K562 (cell line): ENCODE results near the gene ENSA. TPM values are rescaled to one million over a fixed set of nuclear protein-coding genes. Genes with fewer than 3 reads are reported as not detected.

Experiments used
- BRF2 ChIP-seq: IDR thresholded peaks from 3 replicates; pipeline ENCODE4 v1.6.1; 2011; ENCODE audit warnings: borderline replicate concordance, mild to moderate bottlenecking; ENCODE audit not compliant: insufficient read length, insufficient read depth
- CREB1 ChIP-seq, 2 experiments: sonication (generic) in 1 of 2; formaldehyde crosslinking in 1 of 2; IDR thresholded peaks; 2 replicates each; pipeline versions ENCODE4 v1.6.1 to v1.8.0; 2012 to 2022; ENCODE audit warnings: inconsistent platforms in 1 of 2, mild to moderate bottlenecking in 1 of 2, missing genetic modification reagents in 1 of 2, moderate library complexity in 1 of 2
- EP400 ChIP-seq: fragments of 450-650 bp; IDR thresholded peaks from 2 replicates; pipeline ENCODE4 v1.6.1; 2017; ENCODE audit warnings: antibody characterized with exemption, mild to moderate bottlenecking, moderate library complexity
- FOSL1 ChIP-seq: fragments of 200-800 bp; sonication (Bioruptor generic); conservative IDR thresholded peaks from 2 replicates; pipeline ENCODE4 v1.6.1; 2016; ENCODE audit warnings: missing genetic modification characterization, missing compliant biosample characterization
- FOXJ2 ChIP-seq: fragments of 200-800 bp; sonication (Bioruptor generic); IDR thresholded peaks from 2 replicates; pipeline ENCODE4 v1.6.1; 2016; ENCODE audit warnings: missing genetic modification characterization, missing compliant biosample characterization
- IRF2 ChIP-seq: sonication (generic); formaldehyde crosslinking; IDR thresholded peaks from 2 replicates; pipeline ENCODE4 v1.8.1; 2022; ENCODE audit warnings: mild to moderate bottlenecking, missing genetic modification reagents
- NFRKB ChIP-seq: fragments of 450-650 bp; IDR thresholded peaks from 2 replicates; pipeline ENCODE4 v1.6.1; 2016; ENCODE audit warnings: low read depth
- PHF8 ChIP-seq: fragments of 200-600 bp; sonication (generic); IDR thresholded peaks from 2 replicates; pipeline ENCODE4 v1.6.1; 2012; ENCODE audit warnings: mixed run types, mild to moderate bottlenecking, inconsistent platforms, low read length, moderate library complexity, borderline replicate concordance
- POLR2AphosphoS2 ChIP-seq: IDR thresholded peaks from 2 replicates; pipeline ENCODE4 v1.6.1; 2012; ENCODE audit warnings: low read length, improper control_type of control experiment
- RCOR1 ChIP-seq, 2 experiments: IDR thresholded peaks; 2 replicates each; pipeline ENCODE4 v1.6.1; 2012; ENCODE audit warnings: low read depth in 2 of 2, low read length in 2 of 2, borderline replicate concordance in 1 of 2, improper control_type of control experiment in 1 of 2
- SMARCE1 ChIP-seq: fragments of 450-650 bp; IDR thresholded peaks from 2 replicates; pipeline ENCODE4 v1.7.1; 2016; ENCODE audit warnings: mild to moderate bottlenecking
- TBP ChIP-seq: optimal IDR thresholded peaks from 2 replicates; pipeline ENCODE3; 2011; ENCODE audit warnings: low read depth, low read length, improper control_type of control experiment
- ZBTB12 ChIP-seq: fragments of 250-450 bp; sonication (Bioruptor Pico); IDR thresholded peaks from 2 replicates; pipeline ENCODE4 v1.4.0; 2020
- ZBTB7A ChIP-seq: IDR thresholded peaks from 2 replicates; pipeline ENCODE4 v1.6.1; 2011; ENCODE audit warnings: low read depth, mild to moderate bottlenecking, low read length, moderate library complexity, borderline replicate concordance; ENCODE audit not compliant: control insufficient read depth
- polyA plus RNA-seq, 8 experiments: library from polyadenylated mRNA; depleted of rRNA in 4 of 8; stranded (reverse) in 5 of 8; unstranded in 3 of 8; fragments of >200 nt; fragmentation: Nextera tagmentation in 2 of 8; fragmentation: Illumina TruSeq in 1 of 8; extraction: Ambion mirVana in 2 of 8; extraction: Trizol in 1 of 8; gene quantifications; 2 replicates each; pipeline versions ENCODE4 v1.2.1 to v1.2.3, GENCODE V29; 2011 to 2014; ENCODE audit warnings: inconsistent platforms in 1 of 8, missing spikeins in 1 of 8
- total RNA-seq, 7 experiments: library from RNA; depleted of rRNA in 6 of 7; stranded (reverse); fragments of >200 nt in 6 of 7; fragmentation: Illumina TruSeq in 2 of 7; extraction: Trizol in 2 of 7; gene quantifications; 2 replicates each; pipeline versions ENCODE4 v1.2.1 to v1.2.3, GENCODE V29; 2011 to 2021; ENCODE audit warnings: low replicate concordance in 1 of 7
- TF ChIP-seq, protein P1 (sequence below): fragments of 250-450 bp; sonication (Bioruptor Pico); IDR thresholded peaks from 2 replicates; pipeline ENCODE4 v1.5.0; 2021; ENCODE audit warnings: mild to moderate bottlenecking, moderate library complexity
- TF ChIP-seq, protein P2 (sequence below): fragments of 450-650 bp; formaldehyde crosslinking; IDR thresholded peaks from 2 replicates; pipeline ENCODE4 v1.4.0; 2020; ENCODE audit warnings: mild to moderate bottlenecking, mixed read lengths
- TF ChIP-seq, protein P3 (sequence below): fragments of 450-650 bp; formaldehyde crosslinking; IDR thresholded peaks from 2 replicates; pipeline ENCODE4 v1.4.0; 2020; ENCODE audit warnings: mild to moderate bottlenecking, moderate library complexity
- TF ChIP-seq, protein P4 (sequence below): fragments of 250-450 bp; sonication (Bioruptor Pico); IDR thresholded peaks from 2 replicates; pipeline ENCODE4 v1.8.0; 2021; ENCODE audit warnings: moderate library complexity, mild to moderate bottlenecking, inconsistent platforms

Gene ENSA
- total and polyA plus RNA-seq, 9 of the 15 experiments (the other 6 are each of a cell fraction or from before 2014, with no cell fraction given): 68.1 to 605 (median 188) TPM

- TF ChIP-seq, protein P1, sequence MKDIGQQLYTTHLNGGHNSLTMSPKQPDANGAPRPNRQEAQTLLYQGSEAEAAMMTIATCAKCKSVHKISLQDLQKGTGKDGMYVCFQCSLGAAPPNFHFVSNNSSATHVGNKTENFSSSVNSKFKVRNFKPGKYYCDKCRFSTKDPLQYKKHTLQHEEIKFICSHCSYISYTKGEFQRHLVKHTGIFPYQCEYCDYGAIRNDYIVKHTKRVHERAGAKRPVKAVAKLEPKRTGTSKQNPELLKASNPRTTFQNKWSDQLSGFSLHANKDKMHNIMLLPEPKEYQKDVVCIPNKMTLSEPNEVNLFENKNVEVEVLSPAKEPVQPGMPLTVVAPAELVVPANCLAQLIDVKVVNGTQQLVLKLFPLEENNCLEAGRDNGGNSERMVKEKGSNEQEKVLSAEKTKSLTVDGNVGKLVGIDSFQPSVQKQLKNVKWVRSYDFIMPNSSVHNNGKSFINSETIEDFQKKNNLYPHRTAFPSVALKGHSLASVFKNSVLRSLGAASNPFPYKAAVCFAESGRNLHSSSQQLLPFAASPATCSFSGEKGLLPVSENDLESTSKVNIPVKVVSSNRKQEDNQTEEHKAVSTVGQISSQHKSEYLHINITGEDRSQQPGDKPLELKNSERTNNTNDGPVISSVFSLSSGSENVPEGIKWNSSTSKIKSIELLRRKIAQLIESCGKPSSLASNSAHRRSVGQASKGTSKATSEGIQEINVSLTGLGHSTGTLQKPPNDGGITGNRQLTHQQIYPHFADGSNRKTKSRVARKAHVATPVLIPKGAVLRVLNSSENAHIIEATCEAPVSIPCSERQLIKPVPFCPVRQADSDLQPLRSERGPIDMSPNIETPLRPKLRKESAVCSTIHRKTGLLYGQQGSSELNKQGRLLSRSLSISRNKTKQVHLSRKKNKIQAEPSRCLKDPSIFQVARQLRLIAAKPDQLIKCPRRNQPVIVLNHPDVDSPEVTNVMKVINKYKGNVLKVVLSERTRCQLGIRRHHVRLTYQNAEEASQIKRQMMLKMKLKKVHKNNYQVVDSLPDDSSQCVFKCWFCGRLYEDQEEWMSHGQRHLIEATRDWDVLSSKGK (CRISPR knock-in tag): no peak
- TF ChIP-seq, protein P2, sequence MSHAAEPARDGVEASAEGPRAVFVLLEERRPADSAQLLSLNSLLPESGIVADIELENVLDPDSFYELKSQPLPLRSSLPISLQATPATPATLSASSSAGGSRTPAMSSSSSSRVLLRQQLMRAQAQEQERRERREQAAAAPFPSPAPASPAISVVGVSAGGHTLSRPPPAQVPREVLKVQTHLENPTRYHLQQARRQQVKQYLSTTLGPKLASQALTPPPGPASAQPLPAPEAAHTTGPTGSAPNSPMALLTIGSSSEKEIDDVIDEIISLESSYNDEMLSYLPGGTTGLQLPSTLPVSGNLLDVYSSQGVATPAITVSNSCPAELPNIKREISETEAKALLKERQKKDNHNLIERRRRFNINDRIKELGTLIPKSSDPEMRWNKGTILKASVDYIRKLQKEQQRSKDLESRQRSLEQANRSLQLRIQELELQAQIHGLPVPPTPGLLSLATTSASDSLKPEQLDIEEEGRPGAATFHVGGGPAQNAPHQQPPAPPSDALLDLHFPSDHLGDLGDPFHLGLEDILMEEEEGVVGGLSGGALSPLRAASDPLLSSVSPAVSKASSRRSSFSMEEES (CRISPR knock-in tag): no peak
- no peak for TF ChIP-seq RCOR1 (IDR thresholded peaks at IDR 0.05; ENCODE audit: borderline replicate concordance in 1 of 2, low read depth in 2 of 2, low read length in 2 of 2)
- TF ChIP-seq TBP: peak; percentile 70
- no peak for TF ChIP-seq SMARCE1
- TF ChIP-seq POLR2AphosphoS2: peak; percentile 87; the same call in 1 of the 2 replicates
- TF ChIP-seq ZBTB12 (CRISPR knock-in tag): peak; percentile 85
- TF ChIP-seq, protein P3, sequence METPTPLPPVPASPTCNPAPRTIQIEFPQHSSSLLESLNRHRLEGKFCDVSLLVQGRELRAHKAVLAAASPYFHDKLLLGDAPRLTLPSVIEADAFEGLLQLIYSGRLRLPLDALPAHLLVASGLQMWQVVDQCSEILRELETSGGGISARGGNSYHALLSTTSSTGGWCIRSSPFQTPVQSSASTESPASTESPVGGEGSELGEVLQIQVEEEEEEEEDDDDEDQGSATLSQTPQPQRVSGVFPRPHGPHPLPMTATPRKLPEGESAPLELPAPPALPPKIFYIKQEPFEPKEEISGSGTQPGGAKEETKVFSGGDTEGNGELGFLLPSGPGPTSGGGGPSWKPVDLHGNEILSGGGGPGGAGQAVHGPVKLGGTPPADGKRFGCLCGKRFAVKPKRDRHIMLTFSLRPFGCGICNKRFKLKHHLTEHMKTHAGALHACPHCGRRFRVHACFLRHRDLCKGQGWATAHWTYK (CRISPR knock-in tag): no peak
- TF ChIP-seq BRF2: no peak
- TF ChIP-seq PHF8: peak; percentile 79; the same call in 1 of the 2 replicates
- TF ChIP-seq, protein P4, sequence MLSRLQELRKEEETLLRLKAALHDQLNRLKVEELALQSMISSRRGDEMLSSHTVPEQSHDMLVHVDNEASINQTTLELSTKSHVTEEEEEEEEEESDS (CRISPR knock-in tag): no peak
- peak; percentile 91 for TF ChIP-seq CREB1 (IDR thresholded peaks at IDR 0.05)
- peak; percentile 95 for TF ChIP-seq CREB1 (CRISPR knock-in tag; IDR thresholded peaks at IDR 0.05)
- no peak for TF ChIP-seq IRF2
- peak; percentile 97 for TF ChIP-seq ZBTB7A
- TF ChIP-seq FOSL1 (tag): no peak
- peak; percentile 95 for TF ChIP-seq EP400
- no peak for TF ChIP-seq FOXJ2 (tag)
- peak; percentile 96 for TF ChIP-seq NFRKB
Measured at GRCh38 chr1:150629115-150629928, at the start of gene ENSA (continued).
